Endothelial cell (in vitro differentiated cells): ENCODE results near the gene WIPF1. TPM values are rescaled to one million over a fixed set of nuclear protein-coding genes. Genes with fewer than 3 reads are reported as not detected.

Source experiments
- DNase-seq: peaks from one replicate; pipeline ENCODE4 v3.0.0; 2021; ENCODE audit warnings: low spot score
- H3K27ac Mint-ChIP-seq: one replicate; pipeline ENCODE4 v1.8.0; 2021; ENCODE audit warnings: mixed read lengths, inconsistent platforms; ENCODE audit not compliant: unreplicated experiment
- H3K27me3 Mint-ChIP-seq: one replicate; pipeline ENCODE4 v1.8.0; 2021; ENCODE audit warnings: mild to moderate bottlenecking, moderate library complexity, mixed read lengths, inconsistent platforms; ENCODE audit not compliant: unreplicated experiment
- H3K36me3 Mint-ChIP-seq: one replicate; pipeline ENCODE4 v1.8.0; 2021; ENCODE audit warnings: mild to moderate bottlenecking, low read depth, mixed read lengths, inconsistent platforms; ENCODE audit not compliant: unreplicated experiment
- H3K4me1 Mint-ChIP-seq: one replicate; pipeline ENCODE4 v1.8.0; 2021; ENCODE audit warnings: mild to moderate bottlenecking, mixed read lengths, inconsistent platforms; ENCODE audit not compliant: unreplicated experiment
- H3K4me3 Mint-ChIP-seq: one replicate; pipeline ENCODE4 v1.8.0; 2021; ENCODE audit warnings: mild to moderate bottlenecking, mixed read lengths, inconsistent platforms; ENCODE audit not compliant: unreplicated experiment
- H3K9me3 Mint-ChIP-seq: one replicate; pipeline ENCODE4 v1.8.0; 2021; ENCODE audit warnings: mixed read lengths, inconsistent platforms; ENCODE audit not compliant: unreplicated experiment
- total RNA-seq: library from RNA; stranded (reverse); fragmentation: NEBNext Ultra II Directional; extraction: Animal tissue kit (Norgen Biotek cat#: 25700); gene quantifications from one replicate; pipeline ENCODE4 v1.2.1, GENCODE V29; 2021; ENCODE audit not compliant: unreplicated experiment
- TF ChIP-seq, protein P1 (sequence below): fragments of 200-600 bp; sonication (generic); IDR thresholded peaks from one replicate; pipeline ENCODE4 v1.5.0; 2021; ENCODE audit warnings: antibody characterized with exemption; ENCODE audit not compliant: unreplicated experiment

WIPF1 gene
- total RNA-seq, 1 donor from 2014 or later = 62.8 TPM

DNA sequence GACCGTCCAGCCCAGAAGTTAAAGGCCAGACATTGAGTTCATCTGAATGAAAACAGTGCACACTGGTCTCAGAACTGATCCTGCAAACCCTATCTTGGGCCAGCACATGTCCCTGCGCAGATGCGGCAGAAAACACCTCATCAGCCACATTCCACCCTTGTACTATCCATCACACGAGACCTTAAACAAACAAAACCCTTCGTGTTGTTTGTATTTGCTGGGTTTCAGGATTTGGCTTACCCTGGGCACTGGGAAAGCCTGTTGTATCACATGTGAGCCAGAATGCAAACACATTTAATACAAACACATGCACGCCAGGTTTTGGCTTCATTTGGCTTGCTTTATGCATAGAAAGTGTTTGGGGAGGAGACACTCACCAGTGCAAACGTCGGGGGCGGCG, 12.5 kb downstream of the WIPF1 start:
- H3K9me3 Mint-ChIP-seq = no peaks in the 10 kb centered on the region
- H3K27me3 Mint-ChIP-seq = no peaks in the 10 kb centered on the region
- no peak overlapping the region for H3K27ac Mint-ChIP-seq
- H3K36me3 Mint-ChIP-seq = peaks cover 21% of the 10 kb centered on the region
- H3K4me1 Mint-ChIP-seq = peaks cover 46% of the 10 kb centered on the region
- no peak for DNase-seq
- no peak overlapping the region for H3K4me3 Mint-ChIP-seq
- TF ChIP-seq, protein P1, sequence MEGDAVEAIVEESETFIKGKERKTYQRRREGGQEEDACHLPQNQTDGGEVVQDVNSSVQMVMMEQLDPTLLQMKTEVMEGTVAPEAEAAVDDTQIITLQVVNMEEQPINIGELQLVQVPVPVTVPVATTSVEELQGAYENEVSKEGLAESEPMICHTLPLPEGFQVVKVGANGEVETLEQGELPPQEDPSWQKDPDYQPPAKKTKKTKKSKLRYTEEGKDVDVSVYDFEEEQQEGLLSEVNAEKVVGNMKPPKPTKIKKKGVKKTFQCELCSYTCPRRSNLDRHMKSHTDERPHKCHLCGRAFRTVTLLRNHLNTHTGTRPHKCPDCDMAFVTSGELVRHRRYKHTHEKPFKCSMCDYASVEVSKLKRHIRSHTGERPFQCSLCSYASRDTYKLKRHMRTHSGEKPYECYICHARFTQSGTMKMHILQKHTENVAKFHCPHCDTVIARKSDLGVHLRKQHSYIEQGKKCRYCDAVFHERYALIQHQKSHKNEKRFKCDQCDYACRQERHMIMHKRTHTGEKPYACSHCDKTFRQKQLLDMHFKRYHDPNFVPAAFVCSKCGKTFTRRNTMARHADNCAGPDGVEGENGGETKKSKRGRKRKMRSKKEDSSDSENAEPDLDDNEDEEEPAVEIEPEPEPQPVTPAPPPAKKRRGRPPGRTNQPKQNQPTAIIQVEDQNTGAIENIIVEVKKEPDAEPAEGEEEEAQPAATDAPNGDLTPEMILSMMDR = no peak

DNA sequence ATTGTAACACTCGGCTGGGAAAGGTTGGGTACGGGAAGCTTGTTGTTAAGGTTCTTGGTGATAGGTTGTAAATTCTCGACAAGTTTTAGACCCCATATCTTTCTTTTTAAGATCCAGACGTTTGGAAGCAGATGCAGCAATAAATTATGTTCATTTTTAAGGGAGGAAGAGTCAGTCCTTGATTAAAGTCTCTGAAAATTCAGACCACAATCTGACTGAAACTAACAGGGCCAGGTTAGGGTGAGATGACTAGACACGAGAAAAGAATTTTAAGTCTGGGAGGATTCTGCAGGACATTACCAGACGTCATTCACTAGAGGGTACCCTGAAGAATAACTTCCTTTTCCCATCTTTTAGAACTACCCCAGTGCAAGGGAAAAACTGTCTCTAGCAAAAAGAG, 16.1 kb downstream of the WIPF1 start:
- TF ChIP-seq, protein P1 = no peak
- Mint-ChIP-seq H3K27me3 (peaks cover 2% of the 10 kb centered on the region), H3K4me3 (no peak overlapping the region), H3K27ac (no peak overlapping the region), H3K36me3 (peaks cover 22% of the 10 kb centered on the region), H3K4me1 (peaks cover 30% of the 10 kb centered on the region), H3K9me3 (no peaks in the 10 kb centered on the region)
- DNase-seq = no peak

DNA sequence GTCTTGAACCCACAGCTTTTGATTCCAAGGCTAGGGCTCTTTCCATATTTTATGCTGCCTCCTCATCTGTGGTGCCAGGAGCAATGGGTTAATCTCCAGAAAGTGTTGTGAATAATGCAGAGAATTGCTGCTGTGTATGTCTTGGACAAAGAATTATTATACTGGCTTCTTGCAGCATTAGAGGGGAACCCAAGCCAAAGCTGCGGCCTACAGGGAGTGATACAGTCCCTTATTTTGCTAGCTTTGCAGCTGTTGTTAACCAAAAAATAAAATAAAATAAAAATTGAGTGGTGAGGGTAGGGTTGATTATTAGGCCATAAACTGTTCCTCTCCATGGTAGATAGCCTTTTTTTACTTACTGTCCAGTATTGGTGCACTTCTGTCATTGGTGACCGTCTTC, 16.7 kb downstream of the WIPF1 start:
- TF ChIP-seq, protein P1 = no peak
- peaks cover 25% of the 10 kb centered on the region for H3K4me1 Mint-ChIP-seq
- peaks cover 22% of the 10 kb centered on the region for H3K36me3 Mint-ChIP-seq
- no peaks in the 10 kb centered on the region for H3K9me3 Mint-ChIP-seq
- peaks cover 2% of the 10 kb centered on the region for H3K27me3 Mint-ChIP-seq
- DNase-seq = no peak
- H3K4me3 Mint-ChIP-seq = no peak overlapping the region
- no peak overlapping the region for H3K27ac Mint-ChIP-seq

DNA sequence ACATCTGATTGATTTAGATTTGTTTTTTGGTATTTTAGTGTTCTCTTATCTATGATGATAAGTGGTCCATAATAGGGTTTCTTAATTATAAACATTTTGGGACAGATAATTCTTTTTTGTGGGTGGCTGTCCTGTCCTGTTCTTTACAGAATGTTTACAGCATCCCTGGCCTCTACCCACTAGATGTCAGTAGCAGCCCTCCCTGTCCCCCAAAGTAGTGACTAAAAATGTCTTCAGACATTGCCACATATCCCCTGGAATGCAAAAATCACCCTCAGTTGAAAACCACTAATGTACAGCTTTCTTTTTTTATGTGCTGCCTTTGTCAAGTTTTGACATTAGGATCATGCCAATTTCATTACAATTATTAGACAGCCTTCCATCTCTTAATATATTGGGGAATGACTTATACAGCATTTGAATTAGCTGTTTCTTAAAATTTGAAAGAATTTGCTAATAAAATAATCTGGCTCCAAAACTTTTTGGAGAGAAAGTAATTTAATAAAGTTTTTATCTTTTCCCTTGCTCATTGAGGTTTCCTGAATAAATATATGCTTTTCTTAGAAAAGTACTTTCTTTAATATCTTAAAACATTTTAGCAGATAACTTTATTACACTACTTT, 19.5 kb downstream of the WIPF1 start:
- Mint-ChIP-seq H3K4me1 (peaks cover 18% of the 10 kb centered on the region), H3K4me3 (no peak overlapping the region), H3K27me3 (peaks cover 2% of the 10 kb centered on the region), H3K27ac (no peak overlapping the region), H3K9me3 (no peaks in the 10 kb centered on the region), H3K36me3 (peaks cover 22% of the 10 kb centered on the region)
- TF ChIP-seq, protein P1 = no peak
- DNase-seq = peak; percentile 20

DNA sequence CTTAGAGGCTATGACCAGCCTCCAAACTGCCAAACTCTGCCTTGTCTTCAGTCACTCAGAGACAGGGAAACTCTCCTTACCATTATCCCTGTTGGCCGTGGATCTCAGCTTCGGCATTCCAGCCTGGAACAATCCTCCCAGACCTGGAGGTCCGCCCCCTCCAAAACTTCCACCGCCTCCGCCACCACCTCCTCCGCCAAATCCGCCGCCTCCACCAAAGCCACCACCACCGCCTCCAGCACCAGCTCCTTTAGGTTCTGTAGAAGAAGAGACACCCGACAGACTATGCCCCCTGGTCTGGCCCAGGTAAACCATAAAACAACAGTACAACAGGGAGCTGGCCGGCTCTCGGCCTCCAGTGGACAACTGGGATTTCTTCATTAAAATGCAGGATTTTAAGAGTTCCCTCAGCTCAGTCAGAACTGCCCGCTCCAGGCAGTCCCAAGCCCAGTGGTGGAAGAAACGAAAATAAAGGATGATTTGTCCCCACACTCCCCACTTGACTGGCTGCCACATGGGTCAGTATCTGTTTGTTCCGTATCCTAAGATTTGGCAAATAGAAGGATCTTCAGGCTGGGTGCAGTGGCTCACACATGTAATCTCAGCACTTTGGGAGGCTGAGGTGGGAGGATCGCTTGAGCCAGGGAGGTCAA, 22.4 kb downstream of the WIPF1 start:
- Mint-ChIP-seq H3K27ac (peak overlapping the region; percentile 57), H3K4me3 (peak overlapping the region; percentile 37), H3K27me3 (peaks cover 3% of the 10 kb centered on the region), H3K36me3 (peaks cover 33% of the 10 kb centered on the region), H3K9me3 (no peaks in the 10 kb centered on the region), H3K4me1 (peaks cover 21% of the 10 kb centered on the region)
- DNase-seq = no peak
- TF ChIP-seq, protein P1 = no peak
